PC-3 (cell line): ENCODE measurements around the gene THOC6. TPM values are rescaled to one million over a fixed set of nuclear protein-coding genes. Genes with fewer than 3 reads are reported as not detected.

Source experiments
- ATAC-seq: fragments of 200-7000 bp; cut with Tn5 transposase; 2 replicates; pipeline ENCODE4 v1.9.1; 2020; ENCODE audit warnings: mild to moderate bottlenecking, moderate library complexity
- BruUV-seq: library from RNA; stranded (reverse); fragments of 400-500 nt; replicated peaks from 2 replicates; lab custom pipeline; 2021; lab: Mats Ljungman, UMichigan
- CTCF ChIA-PET: fragments of 300-600 bp; sonication (Branson Sonifier 250); formaldehyde crosslinking; loops from one replicate; lab custom pipeline; 2022; ENCODE audit warnings: antibody characterized with exemption; lab: Charles Lee
- POLR2A ChIA-PET: fragments of 300-600 bp; sonication (Branson Sonifier 250); formaldehyde crosslinking; loops from one replicate; lab custom pipeline; 2022; ENCODE audit warnings: antibody characterized with exemption; ENCODE audit not compliant: unreplicated experiment; lab: Charles Lee
- DNase-seq: peaks from one replicate; pipeline ENCODE4 v3.0.0-alpha.2; 2015
- H2AFZ ChIP-seq: fragments of 300-600 bp; sonication (generic); 2 replicates; pipeline ENCODE4 v1.6.0; 2016; ENCODE audit warnings: antibody characterized with exemption, low read length
- H3F3A ChIP-seq: fragments of 300-600 bp; sonication (generic); one replicate; pipeline ENCODE4 v1.6.0; 2017; ENCODE audit warnings: antibody characterized with exemption, low read length, control low read depth, mild to moderate bottlenecking; ENCODE audit not compliant: unreplicated experiment
- H3K27ac ChIP-seq: fragments of 300-600 bp; sonication (generic); 2 replicates; pipeline ENCODE4 v1.5.1; 2016; ENCODE audit warnings: mild to moderate bottlenecking, low read length
- H3K27me3 ChIP-seq: fragments of 300-600 bp; sonication (generic); 2 replicates; pipeline ENCODE4 v1.6.1; 2016; ENCODE audit warnings: low read length, mixed read lengths
- H3K36me3 ChIP-seq: fragments of 300-600 bp; sonication (generic); 2 replicates; pipeline ENCODE4 v1.6.1; 2016; ENCODE audit warnings: low read depth, mixed run types, low read length, mixed read lengths
- H3K4me1 ChIP-seq: fragments of 300-600 bp; sonication (generic); 2 replicates; pipeline ENCODE4 v1.5.1; 2016; ENCODE audit warnings: low read length; ENCODE audit not compliant: insufficient read depth
- H3K4me2 ChIP-seq: fragments of 300-600 bp; sonication (generic); 2 replicates; pipeline ENCODE4 v1.6.0; 2016; ENCODE audit warnings: low read length
- H3K4me3 ChIP-seq: fragments of 300-600 bp; sonication (generic); 2 replicates; pipeline ENCODE4 v1.5.1; 2016; ENCODE audit warnings: mild to moderate bottlenecking, low read length, mixed read lengths
- H3K79me2 ChIP-seq: fragments of 300-600 bp; sonication (generic); 2 replicates; pipeline ENCODE4 v1.6.1; 2017; ENCODE audit warnings: low read length, mixed read lengths
- H3K9ac ChIP-seq: fragments of 300-600 bp; sonication (generic); 2 replicates; pipeline ENCODE4 v1.6.0; 2016; ENCODE audit warnings: mild to moderate bottlenecking, low read length
- H3K9me2 ChIP-seq: fragments of 300-600 bp; sonication (generic); replicated peaks from 2 replicates; pipeline ENCODE4 v1.6.1; 2016; ENCODE audit warnings: mixed run types, low read length, mixed read lengths
- H3K9me3 ChIP-seq: fragments of 300-600 bp; sonication (generic); 2 replicates; pipeline ENCODE4 v1.6.1; 2016; ENCODE audit warnings: low read length, mixed read lengths
- H4K20me1 ChIP-seq: fragments of 300-600 bp; sonication (generic); 2 replicates; pipeline ENCODE4 v1.6.1; 2016; ENCODE audit warnings: low read length, mixed read lengths
- EZH2 ChIP-seq: fragments of 300-600 bp; sonication (generic); IDR thresholded peaks from one replicate; pipeline ENCODE4 v1.6.1; 2017; ENCODE audit warnings: antibody characterized with exemption, mild to moderate bottlenecking, low read length; ENCODE audit not compliant: unreplicated experiment
- EZH2phosphoT487 ChIP-seq: fragments of 300-600 bp; sonication (generic); IDR thresholded peaks from 2 replicates; pipeline ENCODE4 v1.6.1; 2018; ENCODE audit warnings: mild to moderate bottlenecking, antibody characterized with exemption, low read length, borderline replicate concordance
- intact Hi-C: fragments of 100-400 bp; cut with micrococcal nuclease; formaldehyde crosslinking; loops from 2 replicates; pipeline ENCODE4 v1.9.0; 2023
- total RNA-seq: library from RNA; depleted of rRNA; stranded (reverse); fragments of >200 nt; gene quantifications from 2 replicates; pipeline ENCODE4 v1.2.3, GENCODE V29; 2014
- TF ChIP-seq, protein P1 (sequence below): fragments of 300-600 bp; sonication (generic); conservative IDR thresholded peaks from 2 replicates; pipeline ENCODE4 v1.5.1; 2017; ENCODE audit warnings: antibody characterized with exemption, low read depth, mild to moderate bottlenecking, low read length

THOC6 gene
- total RNA-seq, 1 experiment from 2014 or later: 40.3 TPM

DNA sequence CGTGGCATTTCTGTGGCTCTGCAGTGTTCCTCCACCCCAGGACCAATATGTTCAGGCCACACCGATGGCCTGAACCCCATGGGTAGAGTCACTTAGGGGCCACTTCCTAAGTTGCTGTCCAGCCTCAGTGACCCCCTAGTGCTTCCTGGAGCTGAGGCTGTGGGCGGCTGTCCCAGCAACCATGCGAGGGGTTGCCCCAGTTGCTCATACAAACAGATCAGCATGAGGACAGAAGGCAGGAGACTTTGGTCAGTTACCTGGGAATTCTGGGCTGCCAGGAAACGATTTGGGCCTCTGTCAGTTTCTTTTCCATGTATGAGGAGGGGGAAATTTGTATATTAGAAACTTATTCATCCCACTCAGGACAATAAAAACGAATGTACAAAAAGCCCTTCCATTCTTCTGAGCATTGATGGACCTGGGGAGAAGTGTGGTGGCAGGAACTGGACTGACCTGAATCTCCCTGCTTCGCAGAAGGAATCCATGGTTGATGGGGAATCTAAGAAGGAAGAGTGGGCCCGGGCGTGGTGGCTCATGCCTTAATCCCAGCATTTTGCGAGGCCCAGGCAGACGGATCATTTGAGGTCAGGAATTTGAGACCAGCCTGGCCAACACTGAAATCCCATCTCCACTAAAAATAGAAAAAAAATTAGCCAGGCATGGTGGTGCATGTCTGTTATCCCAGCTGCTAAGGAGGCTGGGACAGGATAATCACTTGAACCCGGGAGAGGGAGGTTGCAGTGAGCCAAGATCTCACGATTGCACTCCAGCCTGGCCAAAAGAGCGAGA lies 36.7 kb downstream of the THOC6 start:
- ATAC-seq: no peak
- Histone ChIP-seq H3K79me2 (no peaks in the 10 kb centered on the region), H3K9me3 (no peaks in the 10 kb centered on the region), H3F3A (no peaks in the 10 kb centered on the region), H3K27me3 (no peaks in the 10 kb centered on the region), H3K9ac (no peak overlapping the region), H3K4me1 (peaks cover 8% of the 10 kb centered on the region), H2AFZ (no peak overlapping the region), H3K4me2 (no peak overlapping the region), H3K4me3 (no peak overlapping the region), H3K27ac (no peak overlapping the region), H3K36me3 (no peaks in the 10 kb centered on the region), H4K20me1 (no peaks in the 10 kb centered on the region), H3K9me2 (no peaks in the 10 kb centered on the region)
- no peak for DNase-seq
- BruUV-seq: no TSS peak
- CTCF ChIA-PET: no interaction called here
- intact Hi-C loops: no loop called here
- POLR2A ChIA-PET: no interaction called here
- TF ChIP-seq EZH2 (no peak), EZH2phosphoT487 (no peak)
- TF ChIP-seq, protein P1, sequence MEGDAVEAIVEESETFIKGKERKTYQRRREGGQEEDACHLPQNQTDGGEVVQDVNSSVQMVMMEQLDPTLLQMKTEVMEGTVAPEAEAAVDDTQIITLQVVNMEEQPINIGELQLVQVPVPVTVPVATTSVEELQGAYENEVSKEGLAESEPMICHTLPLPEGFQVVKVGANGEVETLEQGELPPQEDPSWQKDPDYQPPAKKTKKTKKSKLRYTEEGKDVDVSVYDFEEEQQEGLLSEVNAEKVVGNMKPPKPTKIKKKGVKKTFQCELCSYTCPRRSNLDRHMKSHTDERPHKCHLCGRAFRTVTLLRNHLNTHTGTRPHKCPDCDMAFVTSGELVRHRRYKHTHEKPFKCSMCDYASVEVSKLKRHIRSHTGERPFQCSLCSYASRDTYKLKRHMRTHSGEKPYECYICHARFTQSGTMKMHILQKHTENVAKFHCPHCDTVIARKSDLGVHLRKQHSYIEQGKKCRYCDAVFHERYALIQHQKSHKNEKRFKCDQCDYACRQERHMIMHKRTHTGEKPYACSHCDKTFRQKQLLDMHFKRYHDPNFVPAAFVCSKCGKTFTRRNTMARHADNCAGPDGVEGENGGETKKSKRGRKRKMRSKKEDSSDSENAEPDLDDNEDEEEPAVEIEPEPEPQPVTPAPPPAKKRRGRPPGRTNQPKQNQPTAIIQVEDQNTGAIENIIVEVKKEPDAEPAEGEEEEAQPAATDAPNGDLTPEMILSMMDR: no peak

DNA sequence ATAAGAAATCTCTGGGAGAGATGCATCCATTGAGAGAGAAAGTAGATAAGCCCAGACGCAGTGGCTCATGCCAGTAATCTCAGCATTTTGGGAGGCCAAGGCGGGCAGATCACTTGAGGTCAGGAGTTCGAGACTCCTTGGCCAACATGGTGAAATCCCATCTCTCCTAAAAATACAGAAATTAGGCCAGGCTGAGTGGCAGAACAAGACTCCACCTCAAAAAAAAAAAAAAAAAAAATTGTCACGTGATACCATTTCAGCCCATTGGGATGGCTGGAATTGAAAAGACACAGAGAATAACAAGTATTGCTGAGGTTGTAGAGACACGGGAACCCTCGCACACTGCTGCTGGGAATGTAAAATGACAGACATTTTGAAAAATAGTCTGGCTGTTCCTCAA lies 38.7 kb downstream of the THOC6 start:
- TF ChIP-seq EZH2 (no peak), EZH2phosphoT487 (no peak)
- TF ChIP-seq, protein P1: no peak
- H3K9me2 ChIP-seq: no peaks in the 10 kb centered on the region
- POLR2A ChIA-PET: no interaction called here
- intact Hi-C loops: no loop called here
- ATAC-seq (no peak), DNase-seq (no peak)
- BruUV-seq: no TSS peak
- no peaks in the 10 kb centered on the region for H3K9me3 ChIP-seq
- H4K20me1 ChIP-seq: no peaks in the 10 kb centered on the region
- H3K27ac ChIP-seq: no peak overlapping the region
- H3K9ac ChIP-seq: no peak overlapping the region
- CTCF ChIA-PET: no interaction called here
- peaks cover 11% of the 10 kb centered on the region for H3K4me1 ChIP-seq
- no peaks in the 10 kb centered on the region for H3K36me3 ChIP-seq
- H3K79me2 ChIP-seq: no peaks in the 10 kb centered on the region
- no peak overlapping the region for H3K4me3 ChIP-seq
- H3K27me3 ChIP-seq: no peaks in the 10 kb centered on the region
- H3K4me2 ChIP-seq: no peak overlapping the region
- no peaks in the 10 kb centered on the region for H3F3A ChIP-seq
- no peak overlapping the region for H2AFZ ChIP-seq

DNA sequence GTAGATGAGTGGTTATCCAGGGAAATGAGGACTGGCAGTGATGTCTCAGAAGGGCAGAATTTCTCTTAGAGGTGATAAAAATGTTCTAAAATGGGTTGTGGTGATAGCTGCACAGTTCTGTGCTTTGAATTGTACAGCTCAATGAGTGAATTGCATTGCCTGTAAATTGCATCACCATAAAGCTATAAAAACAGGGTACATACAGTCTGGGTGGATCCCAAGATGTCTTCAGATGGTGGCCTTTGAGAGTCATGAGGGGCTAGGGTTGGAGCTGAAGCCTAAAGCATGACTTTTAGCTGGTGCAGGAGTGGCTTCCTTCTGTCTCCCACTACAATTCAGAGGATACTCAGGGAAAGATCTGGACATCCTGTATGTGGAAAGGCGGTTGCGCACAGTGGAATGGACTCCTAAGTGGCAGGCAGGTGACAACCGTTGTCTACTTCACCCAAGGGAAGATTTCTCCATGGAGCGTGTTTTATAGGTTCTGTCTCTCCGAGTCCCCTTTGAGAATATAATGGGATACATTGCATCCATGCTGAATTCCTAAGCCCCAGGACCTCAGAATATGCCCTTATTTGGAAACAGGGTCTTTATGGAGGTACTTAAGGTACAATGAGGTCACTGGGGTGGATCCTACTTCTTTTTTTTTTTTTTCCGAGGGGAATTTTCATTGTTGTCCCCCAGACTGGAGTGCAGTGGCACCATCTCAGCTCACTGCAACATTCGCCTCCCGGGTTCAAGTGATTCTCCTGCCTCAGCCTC lies 40.0 kb downstream of the THOC6 start:
- TF ChIP-seq EZH2 (no peak), EZH2phosphoT487 (no peak)
- TF ChIP-seq, protein P1: no peak
- Histone ChIP-seq H2AFZ (no peak overlapping the region), H3K27me3 (no peaks in the 10 kb centered on the region), H3K4me1 (peaks cover 11% of the 10 kb centered on the region), H3F3A (no peaks in the 10 kb centered on the region), H4K20me1 (no peaks in the 10 kb centered on the region), H3K4me2 (no peak overlapping the region), H3K9me2 (no peaks in the 10 kb centered on the region), H3K9me3 (no peaks in the 10 kb centered on the region), H3K9ac (no peak overlapping the region), H3K4me3 (no peak overlapping the region), H3K79me2 (no peaks in the 10 kb centered on the region), H3K27ac (no peak overlapping the region), H3K36me3 (no peaks in the 10 kb centered on the region)
- CTCF ChIA-PET: interaction anchor here (0.7 kb wide), 1 partner anchor 297 kb away, joined by 3 read pairs; no protein-coding TSS in a partner anchor
- no TSS peak for BruUV-seq
- POLR2A ChIA-PET: no interaction called here
- no peak for DNase-seq
- ATAC-seq: no peak
- intact Hi-C loops: no loop called here
